PFSK-1 (cell line): Measurements from ENCODE around the gene BRINP2.

Source experiments
- FOXP2 ChIP-seq: optimal IDR thresholded peaks from 2 replicates; pipeline ENCODE3; 2011; ENCODE audit warnings: borderline replicate concordance, control low read depth, inconsistent platforms; ENCODE audit not compliant: insufficient read depth; ENCODE audit errors: extremely low read length, extremely low read depth
- POLR2AphosphoS5 ChIP-seq: IDR thresholded peaks from 2 replicates; pipeline ENCODE4 v1.6.1; 2012; ENCODE audit warnings: low read depth, mild to moderate bottlenecking, control low read depth, low read length, moderate library complexity
- REST ChIP-seq, 2 experiments: IDR thresholded peaks; 2 replicates each; pipeline versions ENCODE4 v1.6.1 to v1.8.0; 2011 to 2012; ENCODE audit warnings: low read depth in 2 of 2, low read length in 2 of 2, control low read depth in 1 of 2, inconsistent platforms in 1 of 2, mild to moderate bottlenecking in 1 of 2, moderate library complexity in 1 of 2; ENCODE audit not compliant: insufficient read depth in 1 of 2
- SIN3A ChIP-seq: IDR thresholded peaks from 2 replicates; pipeline ENCODE4 v1.6.1; 2012; ENCODE audit warnings: mild to moderate bottlenecking, low read length, moderate library complexity, borderline replicate concordance; ENCODE audit not compliant: insufficient read depth
- TAF1 ChIP-seq: IDR thresholded peaks from 2 replicates; pipeline ENCODE4 v1.6.1; 2012; ENCODE audit warnings: low read length, control low read depth, borderline replicate concordance; ENCODE audit not compliant: insufficient read depth

- TF ChIP-seq POLR2AphosphoS5 (no peak), TAF1 (no peak), REST (IDR thresholded peaks at IDR 0.05; ENCODE audit: insufficient read depth in 1 of 2, low read depth in 2 of 2, low read length in 2 of 2) (no peak), SIN3A (no peak), FOXP2 (no peak)
Measured at GRCh38 chr1:177287994-177288393, 117.2 kb downstream of the BRINP2 start.
